HG03095 (cell line): ENCODE measurements around the gene ALX4.

Experiments used
- ATAC-seq: cut with Tn5 transposase; IDR thresholded peaks from one replicate; pipeline ENCODE4 v1.9.1; 2021; ENCODE audit warnings: moderate library complexity; ENCODE audit not compliant: unreplicated experiment

Gene ALX4

GRCh38 chr11:44309478-44310205 lies at the start of gene ALX4:
TSS of gene ALX4 (minus strand) at chr11:44310139. CDS start at chr11:44310062, 77 bp downstream.
- ATAC-seq: no peak

- no peak for ATAC-seq
These were observed 49.2 kb upstream of the ALX4 start for GRCh38 chr11:44359162-44359561.

- no peak for ATAC-seq
These were observed 48.8 kb upstream of the ALX4 start for GRCh38 chr11:44358713-44359112.

- ATAC-seq: no peak
These were observed 47.8 kb upstream of the ALX4 start for GRCh38 chr11:44357711-44358110.

- ATAC-seq: no peak
These were observed 46.4 kb upstream of the ALX4 start for GRCh38 chr11:44356351-44356750.

- ATAC-seq: no peak
These were observed 42.1 kb upstream of the ALX4 start for GRCh38 chr11:44351898-44352498.

GRCh38 chr11:44351006-44351660 lies 41.2 kb upstream of the ALX4 start:
- ATAC-seq: no peak

GRCh38 chr11:44349328-44349727 lies 39.4 kb upstream of the ALX4 start:
- ATAC-seq: no peak

- no peak for ATAC-seq
These were observed 38.8 kb upstream of the ALX4 start for GRCh38 chr11:44348721-44349120.

GRCh38 chr11:44348114-44348513 lies 38.2 kb upstream of the ALX4 start:
- no peak for ATAC-seq

- no peak for ATAC-seq
These were observed 37.6 kb upstream of the ALX4 start for GRCh38 chr11:44347538-44347937.

- no peak for ATAC-seq
These were observed 37.0 kb upstream of the ALX4 start for GRCh38 chr11:44346983-44347382.

- no peak for ATAC-seq
These were observed 35.8 kb upstream of the ALX4 start for GRCh38 chr11:44345781-44346180.

- ATAC-seq: no peak
These were observed 35.0 kb upstream of the ALX4 start for GRCh38 chr11:44344921-44345320.

GRCh38 chr11:44344423-44344820 lies 34.5 kb upstream of the ALX4 start:
- ATAC-seq: no peak

- no peak for ATAC-seq
These were observed 34.0 kb upstream of the ALX4 start for GRCh38 chr11:44343778-44344422.

- no peak for ATAC-seq
These were observed 32.7 kb upstream of the ALX4 start for GRCh38 chr11:44342616-44343015.

GRCh38 chr11:44340656-44341055 lies 30.7 kb upstream of the ALX4 start:
- no peak for ATAC-seq

- ATAC-seq: no peak
These were observed 29.6 kb upstream of the ALX4 start for GRCh38 chr11:44339530-44339883.

GRCh38 chr11:44338698-44339529 lies 29.0 kb upstream of the ALX4 start:
- no peak for ATAC-seq

- no peak for ATAC-seq
These were observed 28.1 kb upstream of the ALX4 start for GRCh38 chr11:44338026-44338425.
